ENCODE measurements around the gene CCDC181.
A peak's percentile ranks its signal among the peaks of the same experiment; 100 is the strongest.
"Not testable (repeated sequence)": the region's sequence is repeated elsewhere in the genome, so short reads cannot be mapped to it uniquely, and the experiment has no call there.

Gene CCDC181

DNA sequence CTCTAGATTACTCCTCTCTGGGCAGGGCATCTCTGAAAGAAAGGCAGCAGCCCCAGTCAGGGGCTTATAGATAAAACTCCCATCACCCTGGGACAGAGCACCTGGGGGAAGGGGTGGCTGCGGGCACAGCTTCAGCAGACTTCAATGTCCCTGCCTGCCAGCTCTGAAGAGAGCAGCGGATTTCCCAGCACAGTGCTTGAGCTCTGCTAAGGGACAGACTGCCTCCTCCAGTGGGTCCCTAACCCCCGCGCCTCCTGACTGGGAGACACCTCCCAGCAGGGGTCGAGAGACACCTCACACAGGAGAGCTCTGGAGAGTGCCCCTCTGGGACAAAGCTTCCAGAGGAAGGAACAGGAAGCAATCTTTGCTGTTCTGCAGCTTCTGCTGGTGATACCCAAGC lies 18.9 kb downstream of the CCDC181 start:
- not testable (repeated sequence) for DNase-seq; H3K9me3 ChIP-seq (ENCODE audit: control insufficient read depth, low read length); H3K4me1 ChIP-seq (ENCODE audit: control insufficient read depth, insufficient read depth, low read length, poor library complexity, severe bottlenecking); H3K36me3 ChIP-seq (ENCODE audit: control insufficient read depth, insufficient read depth, low read length); H3K27ac ChIP-seq (ENCODE audit: insufficient read depth, low read length, poor library complexity, severe bottlenecking); H3K4me3 ChIP-seq (ENCODE audit: insufficient read depth, low read depth, low read length, poor library complexity, severe bottlenecking); H3K27me3 ChIP-seq (replicated peaks; ENCODE audit: control insufficient read depth, insufficient read depth, low read length, poor library complexity, severe bottlenecking)

GRCh38 chr1:169402578-169402977 lies 24.7 kb downstream of the CCDC181 start:
- H3K4me1 ChIP-seq (ENCODE audit: control insufficient read depth, insufficient read depth, low read length, poor library complexity, severe bottlenecking); DNase-seq; H3K9me3 ChIP-seq (ENCODE audit: control insufficient read depth, low read length); H3K27me3 ChIP-seq (replicated peaks; ENCODE audit: control insufficient read depth, insufficient read depth, low read length, poor library complexity, severe bottlenecking); H3K4me3 ChIP-seq (ENCODE audit: insufficient read depth, low read depth, low read length, poor library complexity, severe bottlenecking); H3K36me3 ChIP-seq (ENCODE audit: control insufficient read depth, insufficient read depth, low read length); H3K27ac ChIP-seq (ENCODE audit: insufficient read depth, low read length, poor library complexity, severe bottlenecking): not testable (repeated sequence)

- H3K4me1 ChIP-seq (ENCODE audit: control insufficient read depth, insufficient read depth, low read length, poor library complexity, severe bottlenecking): no peaks in the 10 kb centered on the region
- no peaks in the 10 kb centered on the region for H3K9me3 ChIP-seq (ENCODE audit: control insufficient read depth, low read length)
- H3K27ac ChIP-seq (ENCODE audit: insufficient read depth, low read length, poor library complexity, severe bottlenecking): no peak overlapping the region
- no peak for DNase-seq
- no peaks in the 10 kb centered on the region for H3K27me3 ChIP-seq (replicated peaks; ENCODE audit: control insufficient read depth, insufficient read depth, low read length, poor library complexity, severe bottlenecking)
- peaks cover 15% of the 10 kb centered on the region for H3K36me3 ChIP-seq (ENCODE audit: control insufficient read depth, insufficient read depth, low read length)
- no peak overlapping the region for H3K4me3 ChIP-seq (ENCODE audit: insufficient read depth, low read depth, low read length, poor library complexity, severe bottlenecking)
These were observed 31.3 kb downstream of the CCDC181 start for GRCh38 chr1:169395955-169396354.

DNA sequence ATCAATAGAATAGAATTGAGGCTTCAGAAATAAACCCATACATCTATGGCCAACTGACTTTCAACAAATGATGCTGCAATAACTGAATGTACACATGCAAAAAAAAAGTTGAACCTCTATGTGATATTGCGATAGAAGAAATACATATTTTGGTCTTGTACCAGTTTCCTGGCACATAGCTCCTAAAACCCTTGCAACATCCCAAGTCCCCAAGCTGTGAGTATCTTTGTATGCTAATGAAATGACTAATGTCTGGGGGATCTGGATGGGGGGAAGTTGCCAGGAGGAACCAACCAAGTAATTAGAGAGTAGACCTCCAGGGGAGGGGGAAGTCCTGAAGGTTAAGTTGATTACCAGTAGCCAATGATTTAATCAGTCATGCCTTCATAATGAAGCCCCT lies 34.9 kb downstream of the CCDC181 start:
- H3K27me3 ChIP-seq (replicated peaks; ENCODE audit: control insufficient read depth, insufficient read depth, low read length, poor library complexity, severe bottlenecking): no peaks in the 10 kb centered on the region
- H3K4me1 ChIP-seq (ENCODE audit: control insufficient read depth, insufficient read depth, low read length, poor library complexity, severe bottlenecking): no peaks in the 10 kb centered on the region
- peaks cover 25% of the 10 kb centered on the region for H3K36me3 ChIP-seq (ENCODE audit: control insufficient read depth, insufficient read depth, low read length)
- no peaks in the 10 kb centered on the region for H3K9me3 ChIP-seq (ENCODE audit: control insufficient read depth, low read length)
- H3K27ac ChIP-seq (ENCODE audit: insufficient read depth, low read length, poor library complexity, severe bottlenecking): no peak overlapping the region
- DNase-seq: no peak
- H3K4me3 ChIP-seq (ENCODE audit: insufficient read depth, low read depth, low read length, poor library complexity, severe bottlenecking): no peak overlapping the region

DNA sequence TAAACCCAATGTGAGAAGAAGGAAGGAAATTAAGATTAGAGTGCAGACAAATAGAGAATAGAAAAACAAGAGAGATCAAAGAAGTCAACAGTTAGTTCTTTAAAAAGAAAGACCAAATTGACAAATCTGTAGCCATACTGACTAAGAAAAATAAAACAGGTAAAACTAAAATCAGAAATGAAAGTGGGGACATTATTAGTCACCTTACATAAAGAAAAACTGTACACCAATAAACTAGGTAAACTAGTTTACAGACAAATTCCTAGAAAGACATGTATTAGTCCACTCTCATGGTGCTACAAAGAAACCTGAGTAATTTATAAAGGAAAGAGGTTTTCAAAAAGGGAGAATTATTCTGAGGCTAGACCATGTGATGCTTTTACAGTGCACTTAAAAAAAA lies 37.0 kb downstream of the CCDC181 start:
- Histone ChIP-seq H3K4me3 (ENCODE audit: insufficient read depth, low read depth, low read length, poor library complexity, severe bottlenecking) (no peak overlapping the region), H3K4me1 (ENCODE audit: control insufficient read depth, insufficient read depth, low read length, poor library complexity, severe bottlenecking) (no peaks in the 10 kb centered on the region), H3K27ac (ENCODE audit: insufficient read depth, low read length, poor library complexity, severe bottlenecking) (no peak overlapping the region), H3K36me3 (ENCODE audit: control insufficient read depth, insufficient read depth, low read length) (peaks cover 43% of the 10 kb centered on the region), H3K9me3 (ENCODE audit: control insufficient read depth, low read length) (no peaks in the 10 kb centered on the region), H3K27me3 (replicated peaks; ENCODE audit: control insufficient read depth, insufficient read depth, low read length, poor library complexity, severe bottlenecking) (no peaks in the 10 kb centered on the region)
- DNase-seq: no peak

- Histone ChIP-seq H3K27me3 (replicated peaks; ENCODE audit: control insufficient read depth, insufficient read depth, low read length, poor library complexity, severe bottlenecking) (no peaks in the 10 kb centered on the region), H3K27ac (ENCODE audit: insufficient read depth, low read length, poor library complexity, severe bottlenecking) (no peak overlapping the region), H3K36me3 (ENCODE audit: control insufficient read depth, insufficient read depth, low read length) (peaks cover 58% of the 10 kb centered on the region), H3K9me3 (ENCODE audit: control insufficient read depth, low read length) (no peaks in the 10 kb centered on the region), H3K4me3 (ENCODE audit: insufficient read depth, low read depth, low read length, poor library complexity, severe bottlenecking) (no peak overlapping the region), H3K4me1 (ENCODE audit: control insufficient read depth, insufficient read depth, low read length, poor library complexity, severe bottlenecking) (no peaks in the 10 kb centered on the region)
- DNase-seq: no peak
These were observed 39.9 kb downstream of the CCDC181 start for GRCh38 chr1:169387399-169387798.

GRCh38 chr1:169383449-169383848 lies 43.8 kb downstream of the CCDC181 start:
- Histone ChIP-seq H3K4me1 (ENCODE audit: control insufficient read depth, insufficient read depth, low read length, poor library complexity, severe bottlenecking) (no peaks in the 10 kb centered on the region), H3K27me3 (replicated peaks; ENCODE audit: control insufficient read depth, insufficient read depth, low read length, poor library complexity, severe bottlenecking) (no peaks in the 10 kb centered on the region), H3K4me3 (ENCODE audit: insufficient read depth, low read depth, low read length, poor library complexity, severe bottlenecking) (no peak overlapping the region), H3K36me3 (ENCODE audit: control insufficient read depth, insufficient read depth, low read length) (peaks cover 68% of the 10 kb centered on the region), H3K27ac (ENCODE audit: insufficient read depth, low read length, poor library complexity, severe bottlenecking) (no peak overlapping the region), H3K9me3 (ENCODE audit: control insufficient read depth, low read length) (no peaks in the 10 kb centered on the region)
- no peak for DNase-seq

DNA sequence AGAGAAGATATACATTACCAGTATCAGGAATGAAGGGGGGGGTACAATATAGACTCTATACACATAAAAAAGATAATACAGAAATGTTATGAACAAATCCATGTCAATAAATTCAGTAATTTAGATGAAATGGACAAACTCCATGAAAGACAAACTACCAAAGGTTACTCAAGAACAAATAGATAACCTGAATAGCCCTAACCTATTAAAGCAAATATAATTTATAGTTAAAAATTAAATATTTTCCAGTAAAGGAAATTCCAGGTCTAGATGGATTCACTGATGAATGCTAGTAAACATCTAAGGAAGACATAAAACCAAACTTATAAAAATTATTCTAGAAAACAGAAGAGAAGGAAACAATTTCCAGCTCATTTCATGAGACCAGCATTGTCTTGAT lies 46.1 kb downstream of the CCDC181 start:
- no peaks in the 10 kb centered on the region for H3K9me3 ChIP-seq (ENCODE audit: control insufficient read depth, low read length)
- H3K36me3 ChIP-seq (ENCODE audit: control insufficient read depth, insufficient read depth, low read length): peaks cover 70% of the 10 kb centered on the region
- H3K27me3 ChIP-seq (replicated peaks; ENCODE audit: control insufficient read depth, insufficient read depth, low read length, poor library complexity, severe bottlenecking): no peaks in the 10 kb centered on the region
- no peak for DNase-seq
- H3K27ac ChIP-seq (ENCODE audit: insufficient read depth, low read length, poor library complexity, severe bottlenecking): no peak overlapping the region
- H3K4me3 ChIP-seq (ENCODE audit: insufficient read depth, low read depth, low read length, poor library complexity, severe bottlenecking): no peak overlapping the region
- H3K4me1 ChIP-seq (ENCODE audit: control insufficient read depth, insufficient read depth, low read length, poor library complexity, severe bottlenecking): no peaks in the 10 kb centered on the region

DNA sequence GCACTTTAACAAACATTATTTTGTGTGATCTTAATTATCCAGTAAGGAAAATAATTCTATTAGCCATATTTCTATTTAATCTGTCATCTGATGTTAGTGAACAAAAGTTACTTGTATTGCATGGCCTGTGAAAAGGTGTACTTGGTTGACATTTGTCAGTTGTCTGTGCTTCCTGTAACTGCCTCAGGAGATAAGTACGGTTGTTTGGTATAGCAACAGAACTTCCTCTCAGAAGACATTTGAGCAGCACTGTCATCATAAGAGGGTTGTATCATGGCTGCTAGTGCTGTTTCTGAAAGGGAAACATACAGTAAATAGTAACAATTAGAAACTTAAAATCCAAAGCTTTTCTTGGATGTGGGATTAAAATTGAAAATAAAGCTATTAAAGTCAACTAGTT lies 55.9 kb downstream of the CCDC181 start:
- no peaks in the 10 kb centered on the region for H3K9me3 ChIP-seq (ENCODE audit: control insufficient read depth, low read length)
- no peak overlapping the region for H3K27ac ChIP-seq (ENCODE audit: insufficient read depth, low read length, poor library complexity, severe bottlenecking)
- H3K4me1 ChIP-seq (ENCODE audit: control insufficient read depth, insufficient read depth, low read length, poor library complexity, severe bottlenecking): peaks cover 9% of the 10 kb centered on the region
- no peaks in the 10 kb centered on the region for H3K27me3 ChIP-seq (replicated peaks; ENCODE audit: control insufficient read depth, insufficient read depth, low read length, poor library complexity, severe bottlenecking)
- H3K4me3 ChIP-seq (ENCODE audit: insufficient read depth, low read depth, low read length, poor library complexity, severe bottlenecking): no peak overlapping the region
- H3K36me3 ChIP-seq (ENCODE audit: control insufficient read depth, insufficient read depth, low read length): peaks cover 15% of the 10 kb centered on the region
- no peak for DNase-seq

GRCh38 chr1:169368406-169368769 lies 58.9 kb downstream of the CCDC181 start:
- no peaks in the 10 kb centered on the region for H3K9me3 ChIP-seq (ENCODE audit: control insufficient read depth, low read length)
- peaks cover 9% of the 10 kb centered on the region for H3K4me1 ChIP-seq (ENCODE audit: control insufficient read depth, insufficient read depth, low read length, poor library complexity, severe bottlenecking)
- H3K27ac ChIP-seq (ENCODE audit: insufficient read depth, low read length, poor library complexity, severe bottlenecking): peak overlapping the region; percentile 94
- no peaks in the 10 kb centered on the region for H3K27me3 ChIP-seq (replicated peaks; ENCODE audit: control insufficient read depth, insufficient read depth, low read length, poor library complexity, severe bottlenecking)
- peak; percentile 8 to 26 (median 15) for DNase-seq
- H3K4me3 ChIP-seq (ENCODE audit: insufficient read depth, low read depth, low read length, poor library complexity, severe bottlenecking): peak overlapping the region; percentile 80
- peaks cover 10% of the 10 kb centered on the region for H3K36me3 ChIP-seq (ENCODE audit: control insufficient read depth, insufficient read depth, low read length)
